Gastrocnemius medialis (tissue), 4 donors: ENCODE measurements around the gene THPO. TPM values are rescaled to one million over a fixed set of nuclear protein-coding genes. Genes with fewer than 3 reads are reported as not detected.

Experiments
- ATAC-seq, 2 donors: fragments of 150-250 bp; one replicate each; pipeline ENCODE4 v1.9.1; 2016
- DNase-seq, 2 donors: peaks; one replicate each; pipeline ENCODE4 v3.0.0-alpha.2; 2019
- H3K27ac ChIP-seq, 4 donors: fragments of 200-600 bp; sonication (generic); 1 replicate in 1 of 4; 2 replicates in 3 of 4; pipeline ENCODE4 v1.5.1; 2016 to 2018; ENCODE audit warnings: mild to moderate bottlenecking in 2 of 4, moderate library complexity in 1 of 4
- H3K27me3 ChIP-seq, 3 donors: fragments of 200-600 bp; sonication (generic) in 2 of 3; 1 replicate in 1 of 3; 2 replicates in 2 of 3; pipeline versions ENCODE4 v1.5.1 to v1.6.0; 2016 to 2019; ENCODE audit warnings: mild to moderate bottlenecking in 1 of 3, moderate library complexity in 1 of 3
- H3K36me3 ChIP-seq, 2 donors: fragments of 200-600 bp; sonication (generic) in 1 of 2; one replicate each; pipeline ENCODE4 v1.5.1; 2017 to 2018
- H3K4me1 ChIP-seq, 2 donors: fragments of 200-600 bp; sonication (generic) in 1 of 2; one replicate each; pipeline ENCODE4 v1.5.1; 2016 to 2017; ENCODE audit warnings: mild to moderate bottlenecking in 2 of 2
- H3K4me3 ChIP-seq, 4 donors: fragments of 200-600 bp; sonication (generic) in 3 of 4; 1 replicate in 1 of 4; 2 replicates in 3 of 4; pipeline ENCODE4 v1.5.1; 2016 to 2019; ENCODE audit warnings: mild to moderate bottlenecking in 2 of 4
- H3K9me3 ChIP-seq, 3 donors: fragments of 200-600 bp; sonication (generic) in 2 of 3; 1 replicate in 1 of 3; 2 replicates in 2 of 3; pipeline ENCODE4 v1.5.1; 2016 to 2019
- POLR2A ChIP-seq, 2 donors: fragments of 450-650 bp; IDR thresholded peaks; one replicate each; pipeline ENCODE4 v1.6.1; 2017; ENCODE audit warnings: antibody characterized with exemption in 2 of 2, mild to moderate bottlenecking in 2 of 2, moderate library complexity in 2 of 2
- in situ Hi-C, 4 donors: fragments of 200-750 bp; cut with MboI; loops; one replicate each; pipeline versions ENCODE4 v1.15.0 to v1.8.0; 2017; ENCODE audit warnings: low sequenced_read_pairs in 4 of 4
- intact Hi-C: fragments of 100-400 bp; cut with DNase I; formaldehyde crosslinking; loops from one replicate; pipeline ENCODE4 v1.15.1; 2023; ENCODE audit warnings: low total_unique reads
- total RNA-seq, 4 donors: library from RNA; depleted of rRNA; stranded (reverse); fragments of >200 nt; gene quantifications; one replicate each; pipeline versions ENCODE4 v1.1.0 to v1.2.3, GENCODE V29; 2016
- TF ChIP-seq, protein P1 (sequence below), 5 experiments: fragments of 450-650 bp in 3 of 5; fragments of 200-600 bp in 2 of 5; sonication (generic) in 2 of 5; IDR thresholded peaks in 4 of 5; conservative IDR thresholded peaks in 1 of 5; 1 replicate in 4 of 5; 2 replicates in 1 of 5; pipeline ENCODE4 v1.5.1; 2016 to 2019; ENCODE audit warnings: antibody characterized with exemption in 5 of 5, mild to moderate bottlenecking in 3 of 5, moderate library complexity in 3 of 5

The THPO gene
- total RNA-seq, 4 donors from 2014 or later: 0.36 to 2.5 (median 0.69) TPM; not detected in 1

DNA sequence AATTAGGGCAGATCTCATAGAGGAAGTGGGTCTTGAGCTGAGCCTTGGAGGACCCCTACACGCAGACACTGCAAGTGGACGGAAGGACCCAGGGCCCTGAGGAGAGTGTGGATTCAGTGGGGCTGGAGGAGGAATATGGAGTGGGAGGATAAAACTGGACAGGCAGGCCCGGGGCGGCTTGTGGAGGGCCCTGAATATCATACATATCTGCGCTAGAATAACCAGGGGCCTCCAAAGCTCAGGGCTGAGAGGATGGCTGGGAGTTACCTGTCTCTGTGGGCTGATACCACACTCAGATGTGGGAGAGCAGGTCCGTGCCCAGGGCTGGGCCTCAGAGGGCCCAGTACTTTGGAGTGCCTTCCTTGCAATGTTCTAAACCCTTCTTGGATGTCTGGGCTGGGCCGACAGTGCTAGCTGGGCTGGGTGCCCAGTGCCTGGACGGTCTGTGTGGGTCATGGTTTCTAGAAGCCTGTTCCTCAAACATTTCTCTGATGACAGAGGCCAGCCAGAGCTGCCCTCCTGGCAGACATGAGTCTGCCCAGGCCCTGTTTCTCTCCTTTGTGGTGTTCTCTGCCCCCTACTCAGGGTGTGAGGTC is 31.4 kb upstream of the THPO start:
- ATAC-seq (no peak), DNase-seq (no peak)
- H3K36me3 ChIP-seq: no peaks in the 10 kb centered on the region
- intact Hi-C loops: no loop called here
- no peaks in the 10 kb centered on the region for H3K9me3 ChIP-seq
- no peak overlapping the region for H3K4me3 ChIP-seq
- TF ChIP-seq, protein P1, sequence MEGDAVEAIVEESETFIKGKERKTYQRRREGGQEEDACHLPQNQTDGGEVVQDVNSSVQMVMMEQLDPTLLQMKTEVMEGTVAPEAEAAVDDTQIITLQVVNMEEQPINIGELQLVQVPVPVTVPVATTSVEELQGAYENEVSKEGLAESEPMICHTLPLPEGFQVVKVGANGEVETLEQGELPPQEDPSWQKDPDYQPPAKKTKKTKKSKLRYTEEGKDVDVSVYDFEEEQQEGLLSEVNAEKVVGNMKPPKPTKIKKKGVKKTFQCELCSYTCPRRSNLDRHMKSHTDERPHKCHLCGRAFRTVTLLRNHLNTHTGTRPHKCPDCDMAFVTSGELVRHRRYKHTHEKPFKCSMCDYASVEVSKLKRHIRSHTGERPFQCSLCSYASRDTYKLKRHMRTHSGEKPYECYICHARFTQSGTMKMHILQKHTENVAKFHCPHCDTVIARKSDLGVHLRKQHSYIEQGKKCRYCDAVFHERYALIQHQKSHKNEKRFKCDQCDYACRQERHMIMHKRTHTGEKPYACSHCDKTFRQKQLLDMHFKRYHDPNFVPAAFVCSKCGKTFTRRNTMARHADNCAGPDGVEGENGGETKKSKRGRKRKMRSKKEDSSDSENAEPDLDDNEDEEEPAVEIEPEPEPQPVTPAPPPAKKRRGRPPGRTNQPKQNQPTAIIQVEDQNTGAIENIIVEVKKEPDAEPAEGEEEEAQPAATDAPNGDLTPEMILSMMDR (IDR thresholded peaks at IDR 0.05 in 4 of 5, conservative IDR thresholded peaks at IDR 0.05 in 1 of 5): no peak
- TF ChIP-seq POLR2A (IDR thresholded peaks at IDR 0.05): no peak
- no peaks in the 10 kb centered on the region for H3K27me3 ChIP-seq
- H3K27ac ChIP-seq: no peak overlapping the region
- no peaks in the 10 kb centered on the region for H3K4me1 ChIP-seq
- in situ Hi-C loops: no loop called here

DNA sequence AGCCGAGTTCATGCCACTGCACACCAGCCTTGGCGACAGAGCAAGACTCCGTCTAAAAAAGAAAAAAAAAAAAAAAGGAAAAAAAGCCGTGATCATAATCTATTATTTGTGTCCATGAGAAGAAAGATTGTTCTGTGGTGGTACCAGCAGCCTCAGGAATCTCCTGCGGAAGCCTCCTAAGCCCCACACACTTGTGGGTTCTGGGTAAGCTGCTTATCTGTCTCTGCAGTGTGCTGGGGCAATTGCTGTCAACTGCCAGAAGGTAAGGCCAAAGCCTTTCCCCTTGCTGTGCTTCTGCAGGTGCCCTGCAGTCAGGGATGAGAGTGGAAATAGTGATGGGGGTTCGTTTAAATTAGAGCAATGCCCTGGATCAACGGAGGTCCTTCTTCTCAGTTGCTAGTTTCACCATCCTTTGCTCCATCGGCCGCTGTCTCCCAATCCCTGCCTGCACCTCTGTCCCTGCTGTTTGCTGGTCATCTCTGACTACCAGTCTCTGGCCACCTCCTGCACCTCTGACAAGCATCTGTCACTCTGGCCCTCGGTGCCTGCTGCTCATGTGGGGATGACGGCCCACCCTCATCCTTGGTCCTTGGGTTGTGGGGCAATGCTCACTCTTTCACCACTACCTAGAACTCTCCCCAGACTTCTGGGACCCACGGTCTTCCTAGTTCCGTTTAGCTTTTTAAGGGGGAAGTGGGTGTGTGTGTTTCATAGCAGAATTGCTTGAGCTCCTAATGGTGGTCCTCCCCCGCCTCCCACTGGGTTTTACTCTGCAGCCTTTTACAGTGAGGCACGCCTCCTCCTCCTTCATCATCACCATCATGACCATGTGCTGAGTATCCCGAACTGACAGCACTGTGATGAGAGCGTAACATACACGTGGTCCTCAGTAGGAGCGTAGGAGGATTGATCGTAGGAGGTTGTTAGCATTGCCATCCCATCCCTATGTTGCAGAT is 27.3 kb upstream of the THPO start:
- ATAC-seq: no peak
- no peaks in the 10 kb centered on the region for H3K4me1 ChIP-seq
- in situ Hi-C loops: no loop called here
- no peak overlapping the region for H3K4me3 ChIP-seq
- H3K27me3 ChIP-seq: peaks cover 0 to 10% (median 0%) of the 10 kb centered on the region in 3 donors
- no peak for DNase-seq
- no peaks in the 10 kb centered on the region for H3K9me3 ChIP-seq
- TF ChIP-seq, protein P1 (IDR thresholded peaks at IDR 0.05 in 4 of 5, conservative IDR thresholded peaks at IDR 0.05 in 1 of 5): no peak
- TF ChIP-seq POLR2A (IDR thresholded peaks at IDR 0.05): no peak
- no peaks in the 10 kb centered on the region for H3K36me3 ChIP-seq
- intact Hi-C loops: no loop called here
- no peak overlapping the region for H3K27ac ChIP-seq

- DNase-seq: no peak
- H3K9me3 ChIP-seq: no peaks in the 10 kb centered on the region
- no peaks in the 10 kb centered on the region for H3K36me3 ChIP-seq
- H3K27me3 ChIP-seq: peaks cover 0 to 10% (median 0%) of the 10 kb centered on the region in 3 donors
- in situ Hi-C loops: no loop called here
- no peaks in the 10 kb centered on the region for H3K4me1 ChIP-seq
- intact Hi-C loops: no loop called here
- H3K4me3 ChIP-seq: no peak overlapping the region
- no peak for TF ChIP-seq POLR2A (IDR thresholded peaks at IDR 0.05)
- TF ChIP-seq, protein P1 (IDR thresholded peaks at IDR 0.05 in 4 of 5, conservative IDR thresholded peaks at IDR 0.05 in 1 of 5): no peak
- H3K27ac ChIP-seq: no peak overlapping the region
- ATAC-seq: peak in 1 of 2 donors; percentile 41
These were observed 21.4 kb upstream of the THPO start for GRCh38 chr3:184399410-184399809.

DNA sequence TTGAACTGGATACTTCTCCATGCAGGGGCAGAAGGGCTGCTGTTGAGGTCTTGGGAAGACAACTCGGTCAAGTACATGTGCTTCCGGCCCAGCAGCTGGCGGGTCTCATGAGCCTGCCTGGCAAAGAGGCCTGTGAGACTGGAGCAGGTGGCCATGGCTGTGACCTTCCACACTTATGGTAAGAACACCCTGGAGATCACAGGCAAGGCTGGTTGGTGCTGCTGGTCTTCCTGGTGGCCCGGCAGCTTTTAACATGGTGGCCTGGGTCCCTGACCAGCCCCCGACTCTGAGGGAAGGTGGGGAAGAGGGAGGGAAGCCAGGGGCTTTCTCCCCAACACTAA is 17.3 kb upstream of the THPO start:
- Histone ChIP-seq H3K4me3 (no peak overlapping the region), H3K4me1 (no peaks in the 10 kb centered on the region), H3K27me3 (no peaks in the 10 kb centered on the region), H3K9me3 (no peaks in the 10 kb centered on the region), H3K36me3 (no peaks in the 10 kb centered on the region), H3K27ac (no peak overlapping the region)
- TF ChIP-seq POLR2A (IDR thresholded peaks at IDR 0.05): no peak
- TF ChIP-seq, protein P1 (IDR thresholded peaks at IDR 0.05 in 4 of 5, conservative IDR thresholded peaks at IDR 0.05 in 1 of 5): no peak
- intact Hi-C loops: no loop called here
- in situ Hi-C loops: no loop called here
- DNase-seq (no peak), ATAC-seq (peak in 1 of 2 donors; percentile 27)
